ENCODE measurements around the gene SLC37A2. TPM values are rescaled to one million over a fixed set of nuclear protein-coding genes. Genes with fewer than 3 reads are reported as not detected.

SLC37A2 gene
- total and polyA plus RNA-seq, 2 experiments from 2014 or later, result 1.7 to 2.6 TPM

DNA sequence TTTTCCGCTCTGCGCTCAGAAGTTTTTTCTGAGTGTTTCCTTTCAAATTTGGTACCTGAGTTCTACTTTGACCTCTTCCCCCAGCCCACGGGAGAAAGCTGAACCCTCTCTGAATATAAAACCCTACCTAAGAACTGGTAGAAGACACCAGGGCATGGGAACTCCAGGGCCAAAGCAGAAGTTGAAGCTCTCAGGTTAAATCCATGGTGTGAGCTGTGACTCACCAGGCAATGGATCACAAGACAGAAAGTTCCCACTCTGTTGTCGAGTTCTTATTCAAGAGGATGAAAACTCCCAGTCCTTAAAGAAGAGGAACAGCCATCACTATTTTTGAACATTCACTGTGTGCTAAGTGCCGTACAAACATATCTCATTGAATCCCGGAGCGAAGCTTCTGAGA is 39.4 kb downstream of the SLC37A2 start:
- WGBS, 2 experiments (ENCODE audit: low coverage in 1 of 2, low lambda C conversion rate in 2 of 2, missing lambda C conversion rate in 2 of 2), result 85 to 91% methylated on average over 7 of the region's 7 CpGs
- Histone ChIP-seq H3F3A (ENCODE audit: insufficient read depth) (no peaks in the 10 kb centered on the region), H3K9ac (no peak overlapping the region), H3K4me2 (ENCODE audit: unreplicated experiment) (no peak overlapping the region), H3K4me1 (ENCODE audit: insufficient read depth) (no peaks in the 10 kb centered on the region), H3K27ac (no peak overlapping the region), H3K9me2 (ENCODE audit: insufficient read depth) (no peaks in the 10 kb centered on the region), H2AFZ (no peak overlapping the region), H3K4me3 (no peak overlapping the region), H3K79me2 (ENCODE audit: insufficient read depth) (0 out of 2 replicates have a peak, but pooled peaks cover 8% of the 10 kb centered on the region), H3K27me3 (replicated peaks; ENCODE audit: insufficient read depth) (no peaks in the 10 kb centered on the region), H4K20me1 (ENCODE audit: insufficient read depth) (no peaks in the 10 kb centered on the region), H3K36me3 (ENCODE audit: low read depth) (no peaks in the 10 kb centered on the region), H3K9me3 (ENCODE audit: low read depth) (no peaks in the 10 kb centered on the region)
- in situ Hi-C loops (cut with MboI), result no loop called here
- DNase-seq, result no peak
- no peak for TF ChIP-seq EZH2phosphoT487 (IDR thresholded peaks at IDR 0.05; ENCODE audit: insufficient read depth, low read depth)
- no peak for TF ChIP-seq EZH2 (IDR thresholded peaks at IDR 0.05; ENCODE audit: insufficient read depth, poor library complexity, severe bottlenecking)

DNA sequence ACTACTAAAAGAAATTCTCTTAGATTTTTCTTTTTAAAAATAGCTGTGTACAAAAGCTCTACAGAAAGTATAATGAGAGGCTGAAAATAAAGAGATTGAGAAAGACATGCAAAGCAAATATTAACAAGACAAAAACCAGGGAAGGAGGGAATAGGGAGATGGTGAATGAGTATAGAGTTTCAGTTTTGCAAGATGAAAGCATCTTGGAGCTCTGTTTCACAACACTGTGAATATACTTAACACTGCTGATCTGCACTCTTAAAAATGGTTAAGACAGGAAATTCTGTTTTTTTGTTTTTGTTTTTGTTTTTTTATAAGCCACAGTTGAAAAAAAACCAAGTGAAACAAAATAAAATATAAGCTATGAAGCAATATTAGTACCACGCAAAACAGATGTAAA is 42.8 kb downstream of the SLC37A2 start:
- WGBS, 2 experiments (ENCODE audit: low coverage in 1 of 2, low lambda C conversion rate in 2 of 2, missing lambda C conversion rate in 2 of 2), result 95 to 100% methylated on average over 1 of the region's 1 CpG
- peaks cover 24% of the 10 kb centered on the region for H3K79me2 ChIP-seq (ENCODE audit: insufficient read depth)
- no peaks in the 10 kb centered on the region for H3K27me3 ChIP-seq (replicated peaks; ENCODE audit: insufficient read depth)

DNA sequence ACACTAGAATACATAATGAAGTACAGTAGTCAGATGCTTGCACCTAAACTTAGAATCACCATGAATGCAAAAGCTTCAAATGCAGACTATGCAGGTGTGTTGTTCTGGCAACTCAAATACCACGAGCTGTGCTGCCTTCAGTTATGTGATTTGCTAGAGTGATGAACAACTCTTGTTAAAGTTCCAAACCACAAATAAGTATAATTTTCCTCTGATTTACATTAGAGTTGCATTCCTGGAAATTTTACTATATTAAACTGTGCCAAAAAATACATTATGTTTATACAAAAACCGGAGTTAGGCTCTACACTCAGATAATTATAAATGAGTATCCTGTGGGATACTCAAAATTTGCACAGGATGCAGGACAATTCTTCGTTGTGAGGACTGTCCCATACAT is 45.4 kb downstream of the SLC37A2 start:
- TF ChIP-seq EZH2 (IDR thresholded peaks at IDR 0.05; ENCODE audit: insufficient read depth, poor library complexity, severe bottlenecking) (no peak), EZH2phosphoT487 (IDR thresholded peaks at IDR 0.05; ENCODE audit: insufficient read depth, low read depth) (no peak)
- WGBS, 2 experiments (ENCODE audit: low coverage in 1 of 2, low lambda C conversion rate in 2 of 2, missing lambda C conversion rate in 2 of 2), result 46 to 49% methylated on average over 3 of the region's 3 CpGs
- Histone ChIP-seq H3K4me2 (ENCODE audit: unreplicated experiment) (no peak overlapping the region), H3K79me2 (ENCODE audit: insufficient read depth) (peaks cover 28% of the 10 kb centered on the region), H4K20me1 (ENCODE audit: insufficient read depth) (no peaks in the 10 kb centered on the region), H3F3A (ENCODE audit: insufficient read depth) (no peaks in the 10 kb centered on the region), H3K9me3 (ENCODE audit: low read depth) (no peaks in the 10 kb centered on the region), H2AFZ (no peak overlapping the region), H3K36me3 (ENCODE audit: low read depth) (no peaks in the 10 kb centered on the region), H3K27ac (no peak overlapping the region), H3K4me1 (ENCODE audit: insufficient read depth) (peaks cover 8% of the 10 kb centered on the region; the same call in 1 of the 2 replicates), H3K9ac (no peak overlapping the region), H3K9me2 (ENCODE audit: insufficient read depth) (no peaks in the 10 kb centered on the region), H3K4me3 (no peak overlapping the region), H3K27me3 (replicated peaks; ENCODE audit: insufficient read depth) (no peaks in the 10 kb centered on the region)
- DNase-seq, result no peak
- in situ Hi-C loops (cut with MboI), result no loop called here

More for the DNA sequence above, 42.8 kb downstream of the SLC37A2 start:
- in situ Hi-C loops (cut with MboI), result no loop called here
- Histone ChIP-seq H3K4me3 (no peak overlapping the region), H3F3A (ENCODE audit: insufficient read depth) (no peaks in the 10 kb centered on the region), H3K9ac (no peak overlapping the region), H3K9me3 (ENCODE audit: low read depth) (no peaks in the 10 kb centered on the region), H4K20me1 (ENCODE audit: insufficient read depth) (no peaks in the 10 kb centered on the region), H3K36me3 (ENCODE audit: low read depth) (no peaks in the 10 kb centered on the region), H3K4me1 (ENCODE audit: insufficient read depth) (peaks cover 5% of the 10 kb centered on the region; the same call in 1 of the 2 replicates), H3K27ac (no peak overlapping the region), H3K4me2 (ENCODE audit: unreplicated experiment) (no peak overlapping the region), H2AFZ (no peak overlapping the region), H3K9me2 (ENCODE audit: insufficient read depth) (no peaks in the 10 kb centered on the region)
- no peak for TF ChIP-seq EZH2phosphoT487 (IDR thresholded peaks at IDR 0.05; ENCODE audit: insufficient read depth, low read depth)
- TF ChIP-seq EZH2 (IDR thresholded peaks at IDR 0.05; ENCODE audit: insufficient read depth, poor library complexity, severe bottlenecking), result no peak
- DNase-seq, result no peak

DNA sequence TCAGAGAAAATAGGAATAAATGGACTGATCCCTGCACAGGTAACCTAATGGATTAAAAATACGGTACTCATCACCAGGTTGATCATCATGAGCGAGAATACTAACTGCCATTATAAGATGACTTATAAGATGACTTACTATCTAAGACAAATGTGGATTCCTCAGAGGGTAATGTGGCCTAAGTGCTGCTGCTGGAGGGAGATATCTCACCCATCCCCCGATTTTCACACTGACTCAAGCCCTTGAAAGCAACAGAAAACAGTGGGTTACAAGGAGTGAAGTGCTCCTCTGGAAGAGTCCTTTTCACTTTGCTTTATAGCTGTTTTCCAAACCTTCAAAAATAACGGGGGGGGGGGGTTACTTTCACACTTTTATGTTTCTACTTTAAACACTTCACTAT is 47.4 kb downstream of the SLC37A2 start:
- DNase-seq, result peak; percentile 38
- WGBS, 2 experiments (ENCODE audit: low coverage in 1 of 2, low lambda C conversion rate in 2 of 2, missing lambda C conversion rate in 2 of 2), result 49 to 52% methylated on average over 4 of the region's 4 CpGs
- in situ Hi-C loops (cut with MboI), result no loop called here
- no peaks in the 10 kb centered on the region for H4K20me1 ChIP-seq (ENCODE audit: insufficient read depth)
- no peak overlapping the region for H3K27ac ChIP-seq
- no peaks in the 10 kb centered on the region for H3K9me3 ChIP-seq (ENCODE audit: low read depth)
- H3K4me2 ChIP-seq (ENCODE audit: unreplicated experiment), result peak overlapping the region; percentile 95
- H3K36me3 ChIP-seq (ENCODE audit: low read depth), result no peaks in the 10 kb centered on the region
- TF ChIP-seq EZH2phosphoT487 (IDR thresholded peaks at IDR 0.05; ENCODE audit: insufficient read depth, low read depth), result no peak
- TF ChIP-seq EZH2 (IDR thresholded peaks at IDR 0.05; ENCODE audit: insufficient read depth, poor library complexity, severe bottlenecking), result no peak
- H3K4me3 ChIP-seq, result peak overlapping the region; percentile 83
- peak overlapping the region; percentile 93 for H2AFZ ChIP-seq
- no peaks in the 10 kb centered on the region for H3F3A ChIP-seq (ENCODE audit: insufficient read depth)
- peak overlapping the region; percentile 85 for H3K9ac ChIP-seq
- H3K79me2 ChIP-seq (ENCODE audit: insufficient read depth), result peaks cover 21% of the 10 kb centered on the region
- H3K4me1 ChIP-seq (ENCODE audit: insufficient read depth), result peaks cover 8% of the 10 kb centered on the region; the same call in 1 of the 2 replicates
- no peaks in the 10 kb centered on the region for H3K9me2 ChIP-seq (ENCODE audit: insufficient read depth)
- no peaks in the 10 kb centered on the region for H3K27me3 ChIP-seq (replicated peaks; ENCODE audit: insufficient read depth)

GRCh38 chr11:125111001-125111342 is 47.9 kb downstream of the SLC37A2 start:
- in situ Hi-C loops (cut with MboI), result no loop called here
- TF ChIP-seq EZH2phosphoT487 (IDR thresholded peaks at IDR 0.05; ENCODE audit: insufficient read depth, low read depth), result no peak
- TF ChIP-seq EZH2 (IDR thresholded peaks at IDR 0.05; ENCODE audit: insufficient read depth, poor library complexity, severe bottlenecking), result no peak
- peak overlapping the region; percentile 85 for H3K9ac ChIP-seq
- H3K4me2 ChIP-seq (ENCODE audit: unreplicated experiment), result peak overlapping the region; percentile 95
- peak overlapping the region; percentile 41 for H3K27ac ChIP-seq
- DNase-seq, result peak; percentile 55
- H2AFZ ChIP-seq, result peak overlapping the region; percentile 93
- WGBS, 2 experiments (ENCODE audit: low coverage in 1 of 2, low lambda C conversion rate in 2 of 2, missing lambda C conversion rate in 2 of 2), result 1 to 3% methylated on average over 8 to 9 of the region's 9 CpGs
- peak overlapping the region; percentile 83 for H3K4me3 ChIP-seq
- no peaks in the 10 kb centered on the region for H3F3A ChIP-seq (ENCODE audit: insufficient read depth)
- no peaks in the 10 kb centered on the region for H3K9me3 ChIP-seq (ENCODE audit: low read depth)
- no peaks in the 10 kb centered on the region for H3K36me3 ChIP-seq (ENCODE audit: low read depth)
- H4K20me1 ChIP-seq (ENCODE audit: insufficient read depth), result no peaks in the 10 kb centered on the region
- H3K79me2 ChIP-seq (ENCODE audit: insufficient read depth), result peaks cover 20% of the 10 kb centered on the region
- H3K9me2 ChIP-seq (ENCODE audit: insufficient read depth), result no peaks in the 10 kb centered on the region
- no peaks in the 10 kb centered on the region for H3K27me3 ChIP-seq (replicated peaks; ENCODE audit: insufficient read depth)
- peaks cover 8% of the 10 kb centered on the region; the same call in 1 of the 2 replicates for H3K4me1 ChIP-seq (ENCODE audit: insufficient read depth)
